GM20000 (cell line): ENCODE results near the gene MRPL46.
"Not testable (repeated sequence)": the region's sequence is repeated elsewhere in the genome, so short reads cannot be mapped to it uniquely, and the experiment has no call there.

Experiments
- DNase-seq: peaks from one replicate; pipeline ENCODE4 v3.0.0; 2012; ENCODE audit warnings: low spot score
- CTCF ChIP-seq: IDR thresholded peaks from 2 replicates; pipeline ENCODE4 v1.5.1; 2012; ENCODE audit warnings: mild to moderate bottlenecking, control low read depth; ENCODE audit errors: extremely low read depth, missing control alignments

MRPL46 gene

GRCh38 chr15:88479169-88479568 lies 12.0 kb upstream of the MRPL46 start:
- DNase-seq, result no peak

GRCh38 chr15:88477904-88478303 lies 10.7 kb upstream of the MRPL46 start:
- TF ChIP-seq CTCF, result no peak
- DNase-seq, result no peak

More at GRCh38 chr15:88479169-88479568, 12.0 kb upstream of the MRPL46 start:
- no peak for TF ChIP-seq CTCF

- no peak for DNase-seq
- no peak for TF ChIP-seq CTCF
Measured at GRCh38 chr15:88477126-88477525, 9.9 kb upstream of the MRPL46 start.

GRCh38 chr15:88476635-88477060 lies 9.5 kb upstream of the MRPL46 start:
- TF ChIP-seq CTCF, result no peak
- DNase-seq, result peak; percentile 49

GRCh38 chr15:88473661-88474293 lies 6.6 kb upstream of the MRPL46 start:
- DNase-seq, result not testable (repeated sequence)

GRCh38 chr15:88472225-88472624 lies 5.0 kb upstream of the MRPL46 start:
- TF ChIP-seq CTCF, result no peak
- DNase-seq, result peak; percentile 29

- DNase-seq, result no peak
- no peak for TF ChIP-seq CTCF
Measured at GRCh38 chr15:88470625-88471372, 3.6 kb upstream of the MRPL46 start.
